ENCODE data around the gene SPTLC1.

SPTLC1 gene

GRCh38 chr9:92033307-92033706 lies 81.9 kb downstream of the SPTLC1 start:
- DNase-seq (ENCODE audit: low read depth in 1 of 2, low spot score in 1 of 2): no peak

GRCh38 chr9:92032891-92033290 lies 82.3 kb downstream of the SPTLC1 start:
- no peaks in the 10 kb centered on the region for H3K27me3 ChIP-seq (ENCODE audit: insufficient read depth, poor library complexity, severe bottlenecking)
- no peak for TF ChIP-seq GABPA (IDR thresholded peaks at IDR 0.05; ENCODE audit: low read depth)
- no peak for TF ChIP-seq CTCF (IDR thresholded peaks at IDR 0.05; ENCODE audit: insufficient read depth, low read length)
- no peak for TF ChIP-seq REST (IDR thresholded peaks at IDR 0.05; ENCODE audit: insufficient replicate concordance, low read depth)
- TF ChIP-seq POLR2AphosphoS5 (IDR thresholded peaks at IDR 0.05; ENCODE audit: low read depth): no peak
- no peak for TF ChIP-seq SPI1 (IDR thresholded peaks at IDR 0.05; ENCODE audit: borderline replicate concordance, low read depth)
- DNase-seq (ENCODE audit: low read depth in 1 of 2, low spot score in 1 of 2): no peak
- no peak overlapping the region for H3K27ac ChIP-seq (replicated peaks)
- H3K4me3 ChIP-seq (replicated peaks; ENCODE audit: insufficient read depth, low read length): no peak overlapping the region

More at GRCh38 chr9:92033307-92033706, 81.9 kb downstream of the SPTLC1 start:
- H3K4me3 ChIP-seq (replicated peaks; ENCODE audit: insufficient read depth, low read length): no peak overlapping the region
- H3K27me3 ChIP-seq (ENCODE audit: insufficient read depth, poor library complexity, severe bottlenecking): no peaks in the 10 kb centered on the region
- H3K27ac ChIP-seq (replicated peaks): no peak overlapping the region
- TF ChIP-seq CTCF (IDR thresholded peaks at IDR 0.05; ENCODE audit: insufficient read depth, low read length): no peak
- no peak for TF ChIP-seq SPI1 (IDR thresholded peaks at IDR 0.05; ENCODE audit: borderline replicate concordance, low read depth)
- TF ChIP-seq GABPA (IDR thresholded peaks at IDR 0.05; ENCODE audit: low read depth): no peak
- no peak for TF ChIP-seq REST (IDR thresholded peaks at IDR 0.05; ENCODE audit: insufficient replicate concordance, low read depth)
- no peak for TF ChIP-seq POLR2AphosphoS5 (IDR thresholded peaks at IDR 0.05; ENCODE audit: low read depth)

- DNase-seq (ENCODE audit: low read depth in 1 of 2, low spot score in 1 of 2): no peak
- no peak overlapping the region for H3K4me3 ChIP-seq (replicated peaks; ENCODE audit: insufficient read depth, low read length)
- no peak overlapping the region for H3K27ac ChIP-seq (replicated peaks)
- H3K27me3 ChIP-seq (ENCODE audit: insufficient read depth, poor library complexity, severe bottlenecking): no peaks in the 10 kb centered on the region
- TF ChIP-seq CTCF (IDR thresholded peaks at IDR 0.05; ENCODE audit: insufficient read depth, low read length): no peak
- no peak for TF ChIP-seq POLR2AphosphoS5 (IDR thresholded peaks at IDR 0.05; ENCODE audit: low read depth)
- TF ChIP-seq GABPA (IDR thresholded peaks at IDR 0.05; ENCODE audit: low read depth): no peak
- TF ChIP-seq SPI1 (IDR thresholded peaks at IDR 0.05; ENCODE audit: borderline replicate concordance, low read depth): no peak
- TF ChIP-seq REST (IDR thresholded peaks at IDR 0.05; ENCODE audit: insufficient replicate concordance, low read depth): no peak
Measured at GRCh38 chr9:92030367-92030766, 84.8 kb downstream of the SPTLC1 start.

Data from HL-60 (cell line).